ENCODE measurements around the gene REX1BD. TPM values are rescaled to one million over a fixed set of nuclear protein-coding genes. Genes with fewer than 3 reads are reported as not detected.

REX1BD gene
- total and polyA plus RNA-seq, 12 donors = 8.8 to 268 (median 91.8) TPM

- Histone ChIP-seq H3K27me3 (peaks cover 75% of the 10 kb centered on the region), H3K27ac (no peak within 1 kb of the TSS), H3K4me1 (replicated peaks in 1 of 2) (peaks cover 0 to 15% of the 10 kb centered on the region in 2 donors), H3K9me3 (replicated peaks in 1 of 3) (no peaks in the 10 kb centered on the region), H3K36me3 (replicated peaks in 1 of 2) (no peaks in the 10 kb centered on the region), H3K4me3 (peak within 1 kb of the TSS in 1 of 4 donors; percentile 23)
- WGBS, 4 donors = 0 to 1% (median 1%) methylated on average over 5 to 108 of the region's 116 CpGs
- intact Hi-C loops (cut with DNase I) = no loop called here
- TF ChIP-seq, protein P1, sequence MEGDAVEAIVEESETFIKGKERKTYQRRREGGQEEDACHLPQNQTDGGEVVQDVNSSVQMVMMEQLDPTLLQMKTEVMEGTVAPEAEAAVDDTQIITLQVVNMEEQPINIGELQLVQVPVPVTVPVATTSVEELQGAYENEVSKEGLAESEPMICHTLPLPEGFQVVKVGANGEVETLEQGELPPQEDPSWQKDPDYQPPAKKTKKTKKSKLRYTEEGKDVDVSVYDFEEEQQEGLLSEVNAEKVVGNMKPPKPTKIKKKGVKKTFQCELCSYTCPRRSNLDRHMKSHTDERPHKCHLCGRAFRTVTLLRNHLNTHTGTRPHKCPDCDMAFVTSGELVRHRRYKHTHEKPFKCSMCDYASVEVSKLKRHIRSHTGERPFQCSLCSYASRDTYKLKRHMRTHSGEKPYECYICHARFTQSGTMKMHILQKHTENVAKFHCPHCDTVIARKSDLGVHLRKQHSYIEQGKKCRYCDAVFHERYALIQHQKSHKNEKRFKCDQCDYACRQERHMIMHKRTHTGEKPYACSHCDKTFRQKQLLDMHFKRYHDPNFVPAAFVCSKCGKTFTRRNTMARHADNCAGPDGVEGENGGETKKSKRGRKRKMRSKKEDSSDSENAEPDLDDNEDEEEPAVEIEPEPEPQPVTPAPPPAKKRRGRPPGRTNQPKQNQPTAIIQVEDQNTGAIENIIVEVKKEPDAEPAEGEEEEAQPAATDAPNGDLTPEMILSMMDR (IDR thresholded peaks at IDR 0.05) = no peak
- TF ChIP-seq POLR2A (IDR thresholded peaks at IDR 0.05) = no peak
- no peak for DNase-seq
These were observed 18.0 kb downstream of the REX1BD start, which contains the start of gene CRLF1 for GRCh38 chr19:18606281-18607225. CRLF1 (minus strand) TSS chr19:18606799; CDS start chr19:18606656, 143 bp downstream.

DNA sequence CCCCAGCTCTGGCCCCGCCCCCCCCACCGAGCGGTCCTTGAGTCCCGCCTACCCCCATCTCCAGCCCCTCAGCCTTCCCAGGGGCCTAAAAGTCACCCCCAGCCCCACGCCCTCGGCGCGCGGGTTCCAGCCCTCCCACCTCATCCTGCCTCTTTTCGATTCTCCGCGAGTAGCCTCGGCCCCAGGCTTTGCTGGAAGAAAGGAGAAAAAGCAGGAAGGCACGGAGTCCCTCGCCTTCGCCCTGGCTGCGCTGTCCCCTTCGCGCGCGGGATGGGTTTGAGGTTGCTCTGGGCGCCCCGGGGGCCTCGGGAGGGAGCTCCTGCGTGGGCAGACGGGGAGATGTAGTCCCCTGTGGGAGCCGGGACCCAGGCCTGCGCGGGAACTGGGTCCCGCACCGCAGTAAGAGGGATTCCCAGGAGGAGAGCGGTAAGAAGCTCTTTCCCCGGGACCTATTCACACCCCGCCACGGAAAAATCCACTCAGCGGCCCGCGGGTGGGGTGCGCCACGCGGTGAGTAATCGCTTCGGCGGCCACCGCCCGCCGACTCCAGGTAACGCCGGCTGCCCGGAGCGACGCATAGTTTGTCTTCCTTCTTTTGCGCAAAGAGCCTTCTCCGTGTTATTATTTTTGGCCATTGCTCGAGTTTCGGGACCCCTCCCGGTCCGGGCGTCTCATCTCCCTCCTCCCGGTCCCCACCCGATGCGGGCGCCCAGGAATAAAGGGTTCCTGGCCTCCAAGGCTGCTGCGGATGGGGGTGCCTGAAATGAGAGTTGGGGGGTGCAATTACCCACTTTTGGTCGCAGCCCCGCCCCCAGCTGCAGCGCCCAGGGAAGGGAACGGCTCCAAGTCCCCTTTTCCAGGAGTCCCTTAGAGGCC, 18.9 kb downstream of the REX1BD start:
- Histone ChIP-seq H3K9me3 (replicated peaks in 1 of 3) (no peaks in the 10 kb centered on the region), H3K36me3 (replicated peaks in 1 of 2) (no peaks in the 10 kb centered on the region), H3K4me3 (peak overlapping the region in 1 of 4 donors; percentile 23), H3K27me3 (peaks cover 84% of the 10 kb centered on the region), H3K27ac (no peak overlapping the region), H3K4me1 (replicated peaks in 1 of 2) (peaks cover 1 to 25% of the 10 kb centered on the region in 2 donors)
- DNase-seq = no peak
- intact Hi-C loops (cut with DNase I) = no loop called here
- TF ChIP-seq, protein P1 (IDR thresholded peaks at IDR 0.05) = no peak
- no peak for TF ChIP-seq POLR2A (IDR thresholded peaks at IDR 0.05)
- 1 to 2% (median 2%) methylated on average over 29 to 68 of the region's 68 CpGs for WGBS, 4 donors

- no peak for TF ChIP-seq POLR2A (IDR thresholded peaks at IDR 0.05)
- TF ChIP-seq, protein P1 (IDR thresholded peaks at IDR 0.05) = no peak
- peaks cover 4 to 31% of the 10 kb centered on the region in 2 donors for H3K4me1 ChIP-seq (replicated peaks in 1 of 2)
- no peak overlapping the region for H3K4me3 ChIP-seq
- peaks cover 87% of the 10 kb centered on the region for H3K27me3 ChIP-seq
- 22 to 37% (median 30%) methylated on average over 4 to 5 of the region's 5 CpGs for WGBS, 4 donors
- H3K36me3 ChIP-seq (replicated peaks in 1 of 2) = no peaks in the 10 kb centered on the region
- intact Hi-C loops (cut with DNase I) = no loop called here
- H3K27ac ChIP-seq = no peak overlapping the region
- no peak for DNase-seq
- no peaks in the 10 kb centered on the region for H3K9me3 ChIP-seq (replicated peaks in 1 of 3)
These were observed 19.7 kb downstream of the REX1BD start for GRCh38 chr19:18608102-18608804.
